Measurements from ENCODE around the gene ZNF223.

Gene ZNF223

GRCh38 chr19:44071824-44072542, 20.1 kb downstream of the ZNF223 start, which contains the start of gene ZNF284:
Gene ZNF284, plus strand, starts transcription at chr19:44072159. Its CDS starts 4,231 bp downstream, at chr19:44076390.
- peak; percentile 100 for ATAC-seq
- DNase-seq: peak; percentile 81

GRCh38 chr19:44072543-44073401, 20.9 kb downstream of the ZNF223 start:
- peak; percentile 10 for DNase-seq
- ATAC-seq: no peak

GRCh38 chr19:44076325-44076724, 24.5 kb downstream of the ZNF223 start:
- no peak for DNase-seq

GRCh38 chr19:44092108-44092507, 40.3 kb downstream of the ZNF223 start:
- DNase-seq: no peak
- ATAC-seq: no peak

More at GRCh38 chr19:44076325-44076724, 24.5 kb downstream of the ZNF223 start:
- no peak for ATAC-seq

DNA sequence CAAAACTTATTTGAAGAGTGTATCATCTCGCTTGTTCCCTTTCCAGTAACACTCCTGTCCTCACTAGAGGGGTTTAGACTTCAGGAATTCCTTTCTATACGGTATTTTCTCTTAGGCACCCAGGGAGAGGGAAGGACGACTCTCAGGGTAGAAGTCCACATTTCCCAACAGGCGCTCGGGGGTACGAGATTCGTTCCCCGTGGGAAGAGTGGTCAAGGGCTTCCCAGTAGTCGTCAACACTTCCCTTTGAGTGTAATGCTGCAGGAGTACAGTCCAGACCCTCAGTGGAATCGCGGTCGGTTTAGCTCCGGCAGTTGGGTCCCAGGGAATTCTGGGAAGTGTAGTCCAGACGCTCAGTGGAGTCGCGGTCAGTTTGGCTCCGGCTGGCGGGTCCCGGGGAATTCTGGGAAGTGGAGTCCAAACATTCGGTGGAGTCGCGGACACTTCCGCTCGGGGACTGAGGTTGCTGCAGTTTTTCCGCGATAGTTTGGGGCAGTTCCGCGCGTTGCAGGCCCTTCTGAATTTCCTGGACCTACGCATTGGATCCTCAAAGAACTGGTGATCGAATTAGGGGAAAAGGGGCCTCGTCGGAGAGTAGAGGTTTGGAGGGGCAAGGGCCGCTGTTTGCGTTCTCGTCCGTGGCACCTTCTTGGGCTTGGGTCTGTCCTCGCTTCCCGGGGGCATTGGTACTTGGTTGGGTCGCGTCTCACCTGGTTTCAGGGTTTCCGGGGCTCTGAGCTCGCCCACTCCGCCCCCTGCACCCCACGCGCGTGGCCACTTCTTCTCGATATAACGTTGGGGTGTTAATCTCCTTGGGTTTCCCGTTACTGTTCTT, 42.3 kb downstream of the ZNF223 start, which contains the start of gene ZNF224:
Gene ZNF224, plus strand, starts transcription at position 431 of the 835 bp plus-strand sequence. CDS start 3,513 bp downstream, outside the sequence.
- DNase-seq: peak; percentile 84
- ATAC-seq: peak; percentile 92

- ATAC-seq (no peak), DNase-seq (no peak)
Observed at GRCh38 chr19:44107751-44108150, 55.9 kb downstream of the ZNF223 start.

DNA sequence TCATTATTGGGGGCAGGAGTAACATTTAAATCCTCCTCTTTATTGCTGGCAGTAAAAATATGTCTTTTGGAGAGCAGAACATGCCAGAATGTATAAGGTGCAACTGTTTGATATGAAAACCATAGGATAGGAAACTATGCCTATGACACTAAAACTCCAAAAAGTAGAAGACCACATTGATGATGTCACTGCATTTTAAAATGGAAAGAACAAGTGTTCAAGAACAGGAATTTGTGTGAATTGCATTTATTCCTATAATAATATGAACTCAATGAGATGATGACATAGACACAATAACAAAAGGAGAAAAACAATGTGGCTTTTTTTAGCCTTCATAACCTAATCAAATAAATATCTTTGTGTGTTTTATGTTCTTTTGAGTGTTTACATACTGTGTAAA, 57.6 kb downstream of the ZNF223 start:
- DNase-seq (no peak), ATAC-seq (no peak)

DNA sequence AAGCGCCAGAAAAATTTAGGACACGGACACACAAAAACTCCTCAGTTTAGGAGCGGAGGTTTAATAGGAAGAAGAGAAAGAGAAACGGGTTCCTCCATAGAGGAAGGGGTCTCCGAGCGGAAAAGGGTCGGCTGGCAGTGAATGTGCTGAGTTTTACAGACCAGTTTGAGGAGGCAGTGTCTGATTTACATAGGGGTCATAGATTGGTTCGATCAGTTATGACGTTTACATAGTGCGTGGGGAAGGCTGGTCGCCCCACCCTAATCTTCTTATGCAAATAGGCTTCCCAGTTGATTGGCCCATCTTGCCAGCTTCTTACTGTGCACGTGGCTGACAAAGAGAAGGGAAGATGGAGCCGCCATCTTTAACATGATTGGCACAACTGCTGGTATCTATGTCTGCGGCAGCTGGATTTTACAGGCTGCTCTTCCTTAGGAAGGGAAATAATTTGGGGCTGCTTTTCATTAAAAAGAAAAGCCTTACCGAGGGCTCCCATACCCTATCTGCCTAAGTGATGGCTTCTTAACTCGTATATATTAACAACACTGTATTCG, 60.2 kb downstream of the ZNF223 start:
- no peak for ATAC-seq
- no peak for DNase-seq

GRCh38 chr19:44112802-44113137, 60.9 kb downstream of the ZNF223 start:
- ATAC-seq: no peak
- no peak for DNase-seq

DNA sequence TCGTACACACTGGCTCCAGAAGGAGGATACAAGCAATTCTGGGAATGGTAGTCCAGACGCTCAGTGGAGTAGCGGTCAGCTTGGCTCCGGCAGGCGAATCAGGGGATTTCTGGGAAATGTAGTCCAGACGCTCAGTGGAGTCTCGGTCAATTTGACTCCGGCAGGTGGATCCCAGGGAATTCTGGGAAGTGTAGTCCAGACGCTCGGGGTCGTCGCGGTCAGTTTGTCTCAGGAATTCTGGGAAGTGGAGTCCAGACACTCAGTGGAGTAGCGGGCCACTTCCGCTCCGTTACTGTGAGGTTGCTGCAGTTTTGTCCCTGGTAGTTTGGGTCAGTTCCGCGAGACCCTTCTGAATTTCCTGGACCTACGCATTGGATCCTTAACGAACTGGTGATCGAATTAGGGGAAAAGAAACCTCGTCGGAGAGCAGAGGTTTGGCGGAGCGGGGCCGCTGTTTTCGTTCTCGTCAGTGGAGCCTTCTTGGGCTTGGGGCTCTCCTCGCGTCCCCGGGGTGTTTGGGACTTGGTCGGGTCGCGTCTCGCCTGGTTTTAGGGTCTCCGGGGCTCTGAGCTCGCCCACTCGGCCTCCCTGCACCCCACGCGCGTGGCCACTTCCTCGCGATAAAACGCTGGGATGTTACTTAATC, 61.4 kb downstream of the ZNF223 start, which contains the start of gene ZNF225:
Gene ZNF225, plus strand, starts transcription at position 262 of the 646 bp plus-strand sequence. CDS start 2,429 bp downstream, outside the sequence.
- ATAC-seq (peak; percentile 96), DNase-seq (peak; percentile 82)

- no peak for ATAC-seq
- DNase-seq: peak; percentile 8
Observed at GRCh38 chr19:44113784-44114390, 62.1 kb downstream of the ZNF223 start.
